HepG2 (cell line): ENCODE results near the gene PRXL2B. TPM values are rescaled to one million over a fixed set of nuclear protein-coding genes. Genes with fewer than 3 reads are reported as not detected.

ENCODE experiments used
- ESRRA ChIP-seq: sonication (generic); formaldehyde crosslinking; IDR thresholded peaks from 2 replicates; pipeline ENCODE4 v1.5.1; 2020; ENCODE audit warnings: mild to moderate bottlenecking, low read depth, missing genetic modification reagents
- GATAD2A ChIP-seq: IDR thresholded peaks from 2 replicates; pipeline ENCODE4 v1.6.1; 2016
- MAF1 ChIP-seq: sonication (generic); formaldehyde crosslinking; IDR thresholded peaks from 2 replicates; pipeline ENCODE4 v1.5.0; 2020; ENCODE audit warnings: missing genetic modification reagents, borderline replicate concordance
- MBD4 ChIP-seq: IDR thresholded peaks from 2 replicates; pipeline ENCODE4 v1.6.1; 2012; ENCODE audit warnings: low read length, inconsistent platforms, borderline replicate concordance
- NONO ChIP-seq, 2 experiments: fragments of 450-650 bp in 1 of 2; sonication (generic) in 1 of 2; formaldehyde crosslinking in 1 of 2; IDR thresholded peaks in 1 of 2; conservative IDR thresholded peaks in 1 of 2; 2 replicates each; pipeline versions ENCODE4 v1.6.1 to v1.8.0; 2017 to 2022; ENCODE audit warnings: mild to moderate bottlenecking in 1 of 2, missing genetic modification reagents in 1 of 2, moderate library complexity in 1 of 2
- PPARG ChIP-seq: conservative IDR thresholded peaks from 2 replicates; pipeline ENCODE4 v1.6.1; 2016; ENCODE audit warnings: missing biosample characterization, missing genetic modification reagents
- RARA ChIP-seq: IDR thresholded peaks from 2 replicates; pipeline ENCODE4 v1.6.1; 2016; ENCODE audit warnings: missing genetic modification reagents, missing compliant biosample characterization
- RFXANK ChIP-seq: IDR thresholded peaks from 2 replicates; pipeline ENCODE4 v1.6.1; 2016
- SALL2 ChIP-seq: sonication (generic); formaldehyde crosslinking; IDR thresholded peaks from 2 replicates; pipeline ENCODE4 v1.8.1; 2023; ENCODE audit warnings: mild to moderate bottlenecking, missing genetic modification reagents, inconsistent platforms
- SMAD9 ChIP-seq: sonication (generic); formaldehyde crosslinking; IDR thresholded peaks from 2 replicates; pipeline ENCODE4 v1.5.1; 2020; ENCODE audit warnings: mild to moderate bottlenecking, missing genetic modification reagents
- SOX6 ChIP-seq, 2 experiments: fragments of 450-650 bp in 1 of 2; sonication (generic) in 1 of 2; formaldehyde crosslinking in 1 of 2; IDR thresholded peaks; 2 replicates each; pipeline versions ENCODE4 v1.4.0 to v1.6.1; 2017 to 2020; ENCODE audit warnings: antibody characterized with exemption in 1 of 2, mild to moderate bottlenecking in 1 of 2, missing genetic modification reagents in 1 of 2
- TBL1XR1 ChIP-seq: fragments of 150-350 bp; IDR thresholded peaks from 2 replicates; pipeline ENCODE4 v1.6.1; 2014; ENCODE audit warnings: borderline replicate concordance, low read length; ENCODE audit not compliant: partially characterized antibody
- TP53 ChIP-seq: sonication (generic); formaldehyde crosslinking; conservative IDR thresholded peaks from 2 replicates; pipeline ENCODE4 v1.4.0; 2020; ENCODE audit warnings: missing genetic modification reagents
- ZMYM3 ChIP-seq: sonication (generic); formaldehyde crosslinking; IDR thresholded peaks from 2 replicates; pipeline ENCODE4 v1.5.1; 2020; ENCODE audit warnings: mild to moderate bottlenecking, missing genetic modification reagents
- ZNF331 ChIP-seq: sonication (generic); formaldehyde crosslinking; IDR thresholded peaks from 2 replicates; pipeline ENCODE4 v1.4.0; 2020; ENCODE audit warnings: missing genetic modification reagents
- ZNF350 ChIP-seq: sonication (generic); formaldehyde crosslinking; IDR thresholded peaks from 2 replicates; pipeline ENCODE4 v1.4.0; 2020; ENCODE audit warnings: mild to moderate bottlenecking, low read depth, missing genetic modification reagents, borderline replicate concordance
- ZNF430 ChIP-seq: sonication (generic); formaldehyde crosslinking; IDR thresholded peaks from 2 replicates; pipeline ENCODE4 v1.9.0; 2021; ENCODE audit warnings: mild to moderate bottlenecking, missing genetic modification reagents
- ZNF605 ChIP-seq: sonication (generic); formaldehyde crosslinking; IDR thresholded peaks from 2 replicates; pipeline ENCODE4 v1.8.0; 2022; ENCODE audit warnings: mild to moderate bottlenecking, missing genetic modification reagents
- ZNF616 ChIP-seq: sonication (generic); formaldehyde crosslinking; IDR thresholded peaks from 2 replicates; pipeline ENCODE4 v1.5.0; 2020; ENCODE audit warnings: low read depth, mild to moderate bottlenecking, missing genetic modification reagents
- ZNF773 ChIP-seq: sonication (generic); formaldehyde crosslinking; IDR thresholded peaks from 2 replicates; pipeline ENCODE4 v1.4.0; 2020; ENCODE audit warnings: missing genetic modification reagents, borderline replicate concordance
- polyA plus RNA-seq, 8 experiments: library from polyadenylated mRNA; depleted of rRNA in 3 of 8; stranded (reverse) in 7 of 8; unstranded in 1 of 8; fragments of >200 nt; fragmentation: Illumina TruSeq in 4 of 8; extraction: Trizol in 4 of 8; gene quantifications; 2 replicates each; pipeline versions ENCODE4 v1.2.1 to v1.2.3, GENCODE V29; 2011 to 2016; ENCODE audit warnings: low read depth in 4 of 8, missing spikeins in 1 of 8, mixed read lengths in 1 of 8; ENCODE audit not compliant: insufficient read depth in 1 of 8
- total RNA-seq, 5 experiments: library from RNA; depleted of rRNA; stranded (reverse); fragments of >200 nt; fragmentation: Illumina TruSeq; extraction: Trizol; gene quantifications; 2 replicates each; pipeline ENCODE4 v1.2.3, GENCODE V29; 2016; ENCODE audit warnings: low read depth in 1 of 5
- TF ChIP-seq, protein P1 (sequence below): sonication (generic); formaldehyde crosslinking; IDR thresholded peaks from 2 replicates; pipeline ENCODE4 v1.4.0; 2020; ENCODE audit warnings: mild to moderate bottlenecking, low read depth, missing genetic modification reagents
- TF ChIP-seq, protein P2 (sequence below): sonication (generic); formaldehyde crosslinking; IDR thresholded peaks from 2 replicates; pipeline ENCODE4 v1.4.0; 2020; ENCODE audit warnings: missing genetic modification reagents
- TF ChIP-seq, protein P3 (sequence below): IDR thresholded peaks from 2 replicates; pipeline ENCODE4 v1.6.1; 2016
- TF ChIP-seq, protein P4 (sequence below): sonication (generic); formaldehyde crosslinking; IDR thresholded peaks from 2 replicates; pipeline ENCODE4 v1.5.0; 2020; ENCODE audit warnings: missing genetic modification reagents

The PRXL2B gene
- total and polyA plus RNA-seq, 2 of the 13 experiments (the other 11 are each of a cell fraction or from before 2014, with no cell fraction given) = 16.8 to 22.1 TPM

DNA sequence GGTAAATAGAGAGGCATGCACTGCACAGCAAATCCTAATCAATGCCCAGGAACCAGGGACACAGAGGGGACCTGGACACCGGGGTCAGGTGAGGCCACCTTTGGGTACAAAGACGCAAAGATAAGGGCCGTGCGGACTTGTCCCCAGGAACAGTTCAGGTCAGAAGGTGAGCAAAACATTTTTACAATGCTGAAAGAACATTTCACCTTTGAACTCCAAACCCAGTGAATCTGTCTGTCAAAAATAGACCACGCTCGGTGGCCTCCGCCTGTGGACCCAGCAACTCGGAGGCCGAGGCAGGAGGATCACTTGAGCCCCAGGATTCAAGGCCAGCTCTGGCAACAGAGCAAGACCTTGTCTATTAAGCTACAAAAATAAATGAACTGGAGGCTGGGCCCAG is 15.2 kb upstream of the PRXL2B start (continued):
- TF ChIP-seq ZNF605 (peak; percentile 37; the same call in 1 of the 2 replicates), MAF1 (CRISPR knock-in tag) (no peak), SOX6 (IDR thresholded peaks at IDR 0.05) (no peak), SOX6 (CRISPR knock-in tag; IDR thresholded peaks at IDR 0.05) (peak; percentile 80), SALL2 (CRISPR knock-in tag) (no peak), SMAD9 (CRISPR knock-in tag) (no peak), ESRRA (peak; percentile 93), ZNF616 (CRISPR knock-in tag) (no peak), TBL1XR1 (no peak), ZNF331 (CRISPR knock-in tag) (no peak), ZNF773 (CRISPR knock-in tag) (no peak), ZNF350 (CRISPR knock-in tag) (0 out of 2 replicates have a peak, but pooled peaks have one; percentile 31), NONO (IDR thresholded peaks at IDR 0.05) (no peak), NONO (CRISPR knock-in tag; conservative IDR thresholded peaks at IDR 0.05) (no peak), TP53 (CRISPR knock-in tag) (no peak), PPARG (CRISPR knock-in tag) (0 out of 2 replicates have a peak, but pooled peaks have one; percentile 33), ZMYM3 (CRISPR knock-in tag) (peak; percentile 98), RARA (peak; percentile 91), ZNF430 (CRISPR knock-in tag) (no peak), RFXANK (CRISPR knock-in tag) (no peak), MBD4 (no peak), GATAD2A (CRISPR knock-in tag) (peak; percentile 47)
- TF ChIP-seq, protein P1, sequence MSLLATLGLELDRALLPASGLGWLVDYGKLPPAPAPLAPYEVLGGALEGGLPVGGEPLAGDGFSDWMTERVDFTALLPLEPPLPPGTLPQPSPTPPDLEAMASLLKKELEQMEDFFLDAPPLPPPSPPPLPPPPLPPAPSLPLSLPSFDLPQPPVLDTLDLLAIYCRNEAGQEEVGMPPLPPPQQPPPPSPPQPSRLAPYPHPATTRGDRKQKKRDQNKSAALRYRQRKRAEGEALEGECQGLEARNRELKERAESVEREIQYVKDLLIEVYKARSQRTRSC (CRISPR knock-in tag) = no peak
- TF ChIP-seq, protein P2, sequence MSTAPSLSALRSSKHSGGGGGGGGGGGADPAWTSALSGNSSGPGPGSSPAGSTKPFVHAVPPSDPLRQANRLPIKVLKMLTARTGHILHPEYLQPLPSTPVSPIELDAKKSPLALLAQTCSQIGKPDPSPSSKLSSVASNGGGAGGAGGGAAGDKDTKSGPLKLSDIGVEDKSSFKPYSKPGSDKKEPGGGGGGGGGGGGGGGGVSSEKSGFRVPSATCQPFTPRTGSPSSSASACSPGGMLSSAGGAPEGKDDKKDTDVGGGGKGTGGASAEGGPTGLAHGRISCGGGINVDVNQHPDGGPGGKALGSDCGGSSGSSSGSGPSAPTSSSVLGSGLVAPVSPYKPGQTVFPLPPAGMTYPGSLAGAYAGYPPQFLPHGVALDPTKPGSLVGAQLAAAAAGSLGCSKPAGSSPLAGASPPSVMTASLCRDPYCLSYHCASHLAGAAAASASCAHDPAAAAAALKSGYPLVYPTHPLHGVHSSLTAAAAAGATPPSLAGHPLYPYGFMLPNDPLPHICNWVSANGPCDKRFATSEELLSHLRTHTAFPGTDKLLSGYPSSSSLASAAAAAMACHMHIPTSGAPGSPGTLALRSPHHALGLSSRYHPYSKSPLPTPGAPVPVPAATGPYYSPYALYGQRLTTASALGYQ = no peak
- TF ChIP-seq, protein P3, sequence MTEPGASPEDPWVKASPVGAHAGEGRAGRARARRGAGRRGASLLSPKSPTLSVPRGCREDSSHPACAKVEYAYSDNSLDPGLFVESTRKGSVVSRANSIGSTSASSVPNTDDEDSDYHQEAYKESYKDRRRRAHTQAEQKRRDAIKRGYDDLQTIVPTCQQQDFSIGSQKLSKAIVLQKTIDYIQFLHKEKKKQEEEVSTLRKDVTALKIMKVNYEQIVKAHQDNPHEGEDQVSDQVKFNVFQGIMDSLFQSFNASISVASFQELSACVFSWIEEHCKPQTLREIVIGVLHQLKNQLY (CRISPR knock-in tag) = no peak
- TF ChIP-seq, protein P4, sequence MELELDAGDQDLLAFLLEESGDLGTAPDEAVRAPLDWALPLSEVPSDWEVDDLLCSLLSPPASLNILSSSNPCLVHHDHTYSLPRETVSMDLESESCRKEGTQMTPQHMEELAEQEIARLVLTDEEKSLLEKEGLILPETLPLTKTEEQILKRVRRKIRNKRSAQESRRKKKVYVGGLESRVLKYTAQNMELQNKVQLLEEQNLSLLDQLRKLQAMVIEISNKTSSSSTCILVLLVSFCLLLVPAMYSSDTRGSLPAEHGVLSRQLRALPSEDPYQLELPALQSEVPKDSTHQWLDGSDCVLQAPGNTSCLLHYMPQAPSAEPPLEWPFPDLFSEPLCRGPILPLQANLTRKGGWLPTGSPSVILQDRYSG (CRISPR knock-in tag) = no peak
